ENCODE results near the gene SLC39A8.
"Not testable (repeated sequence)": the region's sequence is repeated elsewhere in the genome, so short reads cannot be mapped to it uniquely, and the experiment has no call there.

Gene SLC39A8

DNA sequence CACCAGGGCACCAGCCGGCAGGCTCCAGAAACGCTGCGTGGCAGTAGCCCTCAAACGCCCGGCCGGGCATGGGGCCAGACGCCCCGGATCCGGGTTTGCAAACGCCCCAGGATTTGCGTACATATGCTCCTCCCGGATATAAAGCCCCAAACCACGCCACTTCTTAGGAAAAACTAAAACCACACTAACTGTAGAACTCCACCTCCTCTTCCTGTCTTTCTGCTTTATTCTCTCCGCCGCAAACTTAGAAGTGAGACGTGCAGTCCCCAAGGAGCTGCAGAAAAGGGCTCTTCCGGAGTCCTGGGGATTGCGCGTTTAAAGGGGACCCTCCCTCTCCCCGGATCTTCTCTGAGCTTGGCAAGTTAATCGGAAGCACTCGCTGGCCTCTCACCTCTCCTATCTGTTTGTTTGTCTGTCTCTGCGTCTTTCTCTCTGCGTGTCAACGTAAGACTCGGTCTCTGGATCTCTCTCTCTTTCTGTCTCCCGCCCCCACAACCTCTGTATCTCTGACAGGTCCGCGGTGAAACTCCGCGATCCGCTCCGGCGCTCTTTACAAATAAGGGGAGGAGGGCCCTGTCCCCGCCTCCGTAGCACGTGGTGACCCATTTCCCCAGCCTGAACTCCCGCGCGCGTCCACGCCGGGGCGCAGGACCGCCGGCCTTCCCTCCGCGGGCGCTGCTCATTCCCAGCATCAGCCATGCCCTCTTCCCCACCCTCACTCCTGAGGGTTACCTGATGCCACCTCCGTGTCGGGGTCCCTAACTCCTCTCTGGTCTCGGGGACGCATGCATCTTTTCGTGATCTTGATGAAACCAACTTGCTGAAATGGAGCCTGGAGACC is at the start of gene SLC39A8:
Gene SLC39A8 (minus strand): TSS at position 529 of the 841 bp plus-strand sequence. CDS start 820 bp downstream, outside the sequence.
- Mint-ChIP-seq H3K4me1 (ENCODE audit: low read depth) (peaks cover 34% of the 10 kb centered on the region), H3K27ac (peak within 1 kb of the TSS; percentile 92), H3K9me3 (no peaks in the 10 kb centered on the region), H3K36me3 (ENCODE audit: low read depth) (peaks cover 17% of the 10 kb centered on the region), H3K4me3 (peak within 1 kb of the TSS; percentile 86), H3K27me3 (ENCODE audit: low read depth) (peaks cover 9% of the 10 kb centered on the region)

DNA sequence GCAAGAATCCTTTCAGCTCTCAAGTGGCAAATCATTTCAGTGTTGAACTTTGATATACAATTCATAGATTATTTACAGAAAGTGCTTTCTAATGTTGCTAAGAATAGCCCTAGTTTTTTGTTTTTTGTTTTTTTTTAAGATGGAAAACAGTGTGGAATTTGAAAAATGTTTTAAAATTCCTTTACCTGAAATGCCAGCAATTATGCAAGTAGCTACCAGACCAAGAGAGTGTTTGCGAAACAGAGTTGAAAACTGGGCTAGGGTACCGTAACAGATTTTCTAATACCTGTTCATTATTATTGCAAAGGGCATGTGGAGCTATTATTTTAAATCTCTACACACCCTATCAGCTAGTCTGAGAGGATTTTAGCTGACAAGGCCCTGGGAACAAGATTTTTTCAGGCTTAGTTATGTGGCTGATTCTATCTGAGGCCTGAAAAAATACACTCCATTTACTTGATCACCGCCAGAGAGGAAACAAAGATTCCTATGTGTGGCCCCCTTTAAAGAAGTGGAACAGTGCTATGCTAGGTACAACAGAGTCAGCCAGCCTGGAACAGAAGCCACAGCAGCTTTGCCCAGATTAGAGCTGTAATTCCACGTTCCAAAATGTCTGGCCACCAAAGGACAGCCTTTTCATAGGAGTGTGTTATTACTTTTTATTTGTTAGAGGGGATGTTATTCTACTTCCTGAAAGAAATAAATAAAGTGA is 46.9 kb upstream of the SLC39A8 start:
- Mint-ChIP-seq H3K4me1 (ENCODE audit: low read depth) (no peaks in the 10 kb centered on the region), H3K27ac (no peak overlapping the region), H3K36me3 (ENCODE audit: low read depth) (no peaks in the 10 kb centered on the region), H3K4me3 (no peak overlapping the region), H3K27me3 (ENCODE audit: low read depth) (peaks cover 6% of the 10 kb centered on the region), H3K9me3 (no peaks in the 10 kb centered on the region)

DNA sequence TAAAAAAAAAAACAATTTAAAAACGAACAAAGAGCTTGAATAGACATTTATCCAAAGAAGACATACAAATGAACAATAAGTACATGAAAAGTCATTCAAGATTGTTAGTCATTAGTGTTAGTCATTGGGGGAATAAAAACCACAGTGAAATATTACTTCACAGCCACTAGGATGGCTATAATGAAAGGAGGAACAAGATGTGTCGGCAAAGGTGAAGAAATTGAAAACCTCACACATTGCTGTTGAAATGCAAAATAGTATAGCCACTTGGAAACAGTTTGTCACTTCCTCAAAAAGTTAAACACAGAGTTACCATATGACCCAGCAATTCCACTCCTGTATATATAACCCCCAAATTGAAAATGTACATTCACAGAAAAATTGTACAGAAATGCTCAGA is 45.2 kb upstream of the SLC39A8 start:
- Mint-ChIP-seq H3K36me3 (ENCODE audit: low read depth) (no peaks in the 10 kb centered on the region), H3K4me1 (ENCODE audit: low read depth) (no peaks in the 10 kb centered on the region), H3K27me3 (ENCODE audit: low read depth) (peaks cover 17% of the 10 kb centered on the region), H3K27ac (no peak overlapping the region), H3K4me3 (no peak overlapping the region), H3K9me3 (no peaks in the 10 kb centered on the region)

DNA sequence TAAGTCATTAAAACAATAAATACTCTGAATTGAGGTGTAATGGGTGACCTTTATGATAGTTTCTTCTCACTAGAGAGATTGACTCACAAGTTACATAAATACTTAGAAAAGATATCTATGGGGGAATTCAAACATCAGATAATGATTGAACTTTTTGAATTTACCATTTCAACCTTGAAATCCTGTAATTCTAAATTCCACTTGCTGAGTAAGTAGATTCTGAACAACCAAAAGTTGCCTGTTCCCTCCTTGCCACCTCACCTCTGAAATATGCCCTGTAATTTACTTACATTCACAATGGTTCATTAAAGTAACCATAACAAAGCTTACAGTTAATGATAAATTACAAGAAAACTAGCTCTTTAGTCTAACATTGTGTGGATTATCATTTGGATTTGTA is 43.3 kb upstream of the SLC39A8 start:
- Mint-ChIP-seq H3K4me3 (no peak overlapping the region), H3K27me3 (ENCODE audit: low read depth) (peaks cover 17% of the 10 kb centered on the region), H3K9me3 (no peaks in the 10 kb centered on the region), H3K36me3 (ENCODE audit: low read depth) (no peaks in the 10 kb centered on the region), H3K27ac (no peak overlapping the region), H3K4me1 (ENCODE audit: low read depth) (no peaks in the 10 kb centered on the region)

DNA sequence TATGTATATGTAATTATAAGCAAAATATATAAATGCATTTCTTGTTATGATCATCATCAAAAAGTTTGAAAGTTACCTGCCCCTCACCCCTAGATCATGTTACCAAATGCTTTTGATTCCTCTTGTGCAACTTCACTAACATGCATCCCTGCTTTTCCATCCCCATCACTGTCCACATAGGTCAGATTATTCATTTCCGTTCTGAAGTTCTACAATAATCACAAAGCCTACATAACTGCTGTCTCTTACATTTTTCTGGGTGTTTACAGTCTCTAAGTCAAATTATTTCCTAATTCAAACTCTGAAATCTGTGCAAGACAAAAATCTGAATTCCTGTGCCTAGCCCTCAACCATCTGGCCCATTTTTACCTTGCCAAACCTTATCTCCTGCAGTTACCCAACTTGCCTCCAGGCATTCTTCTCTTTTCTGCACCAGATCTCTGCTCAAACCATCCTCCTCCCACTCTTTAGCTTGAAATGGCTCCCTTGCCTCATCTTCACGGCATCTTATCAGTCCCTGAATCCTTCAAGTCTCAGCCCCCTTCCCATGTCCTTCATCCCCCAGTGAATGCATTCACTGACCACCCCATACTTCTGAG is 42.4 kb upstream of the SLC39A8 start:
- Mint-ChIP-seq H3K4me3 (no peak overlapping the region), H3K36me3 (ENCODE audit: low read depth) (no peaks in the 10 kb centered on the region), H3K4me1 (ENCODE audit: low read depth) (no peaks in the 10 kb centered on the region), H3K27ac (no peak overlapping the region), H3K27me3 (ENCODE audit: low read depth) (peaks cover 25% of the 10 kb centered on the region), H3K9me3 (no peaks in the 10 kb centered on the region)

DNA sequence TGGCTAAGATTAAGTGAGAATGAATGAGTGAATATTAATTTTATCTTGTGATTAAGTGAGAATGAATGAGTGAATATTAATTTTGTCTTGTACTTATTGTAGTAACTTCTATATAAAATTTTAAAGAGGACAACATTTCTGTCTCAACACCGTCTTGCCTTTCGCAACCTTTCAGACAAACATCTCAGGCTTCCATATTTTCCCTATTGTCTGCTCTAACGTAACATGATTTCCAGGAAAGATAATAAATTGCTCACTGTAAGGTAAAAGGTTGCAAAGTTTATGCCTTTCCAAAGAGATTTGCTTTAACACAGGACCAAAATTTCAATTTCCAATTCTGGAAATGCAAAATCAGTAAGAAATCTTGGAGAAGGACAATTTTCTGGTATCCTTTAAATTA is 41.7 kb upstream of the SLC39A8 start:
- Mint-ChIP-seq H3K4me1 (ENCODE audit: low read depth) (no peaks in the 10 kb centered on the region), H3K27me3 (ENCODE audit: low read depth) (peaks cover 27% of the 10 kb centered on the region), H3K27ac (no peak overlapping the region)

DNA sequence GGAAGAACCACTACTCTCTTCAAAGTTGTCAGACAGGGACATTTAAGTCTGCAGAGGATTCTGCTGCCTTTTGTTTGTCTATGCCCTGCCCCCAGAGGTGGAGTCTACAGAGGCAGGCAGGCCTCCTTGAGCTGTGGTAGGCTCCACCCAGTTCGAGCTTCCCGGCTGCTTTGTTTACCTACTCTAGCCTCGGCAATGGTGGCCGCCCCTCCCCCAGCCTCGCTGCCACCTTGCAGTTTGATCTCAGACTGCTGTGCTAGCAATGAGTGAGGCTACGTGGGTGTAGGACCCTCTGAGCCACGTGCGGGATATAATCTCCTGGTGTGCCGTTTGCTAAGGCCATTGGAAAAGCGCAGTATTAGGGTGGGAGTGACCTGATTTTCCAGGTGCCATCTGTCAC is 35.0 kb upstream of the SLC39A8 start:
- H3K4me1 Mint-ChIP-seq (ENCODE audit: low read depth); H3K27ac Mint-ChIP-seq; H3K36me3 Mint-ChIP-seq (ENCODE audit: low read depth); H3K9me3 Mint-ChIP-seq; H3K4me3 Mint-ChIP-seq: not testable (repeated sequence)
- peaks cover 23% of the 10 kb centered on the region for H3K27me3 Mint-ChIP-seq (ENCODE audit: low read depth)

More for the DNA sequence above, 41.7 kb upstream of the SLC39A8 start:
- no peaks in the 10 kb centered on the region for H3K36me3 Mint-ChIP-seq (ENCODE audit: low read depth)
- H3K9me3 Mint-ChIP-seq, result no peaks in the 10 kb centered on the region
- no peak overlapping the region for H3K4me3 Mint-ChIP-seq

DNA sequence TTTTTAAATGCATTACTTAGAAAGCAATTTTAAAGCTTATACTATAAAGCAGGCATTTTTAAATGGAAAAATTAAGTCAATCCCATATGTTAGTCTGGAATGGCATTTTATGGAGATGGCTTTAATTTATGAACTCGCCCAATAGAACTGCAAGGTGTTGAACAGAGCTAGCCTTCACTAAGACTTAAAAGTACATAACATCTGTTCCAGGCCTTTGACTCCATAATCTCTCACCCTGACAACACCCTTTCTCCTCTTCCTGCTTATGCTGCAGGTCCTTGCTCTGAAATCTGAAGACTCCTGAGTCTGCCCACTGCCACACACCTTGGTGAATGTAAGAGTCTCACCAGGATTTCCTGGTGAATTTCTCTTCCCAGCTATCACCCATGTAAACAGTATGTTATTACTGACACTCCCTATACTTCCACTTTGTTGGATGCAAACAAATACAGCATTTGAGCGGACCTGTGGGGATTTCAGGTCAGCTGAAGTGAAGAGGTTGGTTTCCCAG is 17.7 kb upstream of the SLC39A8 start:
- no peaks in the 10 kb centered on the region for H3K36me3 Mint-ChIP-seq (ENCODE audit: low read depth)
- H3K4me1 Mint-ChIP-seq (ENCODE audit: low read depth), result peaks cover under 1% of the 10 kb centered on the region
- peaks cover 7% of the 10 kb centered on the region for H3K9me3 Mint-ChIP-seq
- H3K4me3 Mint-ChIP-seq, result no peak overlapping the region
- peaks cover 19% of the 10 kb centered on the region for H3K27me3 Mint-ChIP-seq (ENCODE audit: low read depth)
- H3K27ac Mint-ChIP-seq, result no peak overlapping the region

DNA sequence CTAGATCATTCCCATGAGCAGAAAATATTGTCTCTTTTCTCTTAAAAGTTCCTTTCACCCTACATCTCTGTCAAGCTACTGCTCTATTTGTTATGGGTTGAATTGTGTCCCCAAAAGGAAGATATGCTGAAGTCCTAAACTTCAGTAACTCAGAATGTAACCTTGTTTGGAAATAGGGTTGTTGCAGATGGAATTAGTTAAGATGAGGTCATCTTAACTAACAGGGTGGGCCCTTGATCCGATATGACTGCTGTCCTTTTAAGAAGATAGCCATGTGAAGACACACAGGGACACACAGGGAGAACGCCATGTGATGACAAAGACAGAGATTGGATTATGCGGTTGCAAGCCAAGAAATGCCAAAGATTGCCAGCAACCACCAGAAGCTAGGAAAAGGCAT is 12.8 kb upstream of the SLC39A8 start:
- H3K27me3 Mint-ChIP-seq (ENCODE audit: low read depth), result peaks cover 32% of the 10 kb centered on the region
- no peaks in the 10 kb centered on the region for H3K9me3 Mint-ChIP-seq
- peaks cover 1% of the 10 kb centered on the region for H3K36me3 Mint-ChIP-seq (ENCODE audit: low read depth)
- H3K27ac Mint-ChIP-seq, result no peak overlapping the region
- no peak overlapping the region for H3K4me3 Mint-ChIP-seq
- H3K4me1 Mint-ChIP-seq (ENCODE audit: low read depth), result peaks cover 2% of the 10 kb centered on the region

DNA sequence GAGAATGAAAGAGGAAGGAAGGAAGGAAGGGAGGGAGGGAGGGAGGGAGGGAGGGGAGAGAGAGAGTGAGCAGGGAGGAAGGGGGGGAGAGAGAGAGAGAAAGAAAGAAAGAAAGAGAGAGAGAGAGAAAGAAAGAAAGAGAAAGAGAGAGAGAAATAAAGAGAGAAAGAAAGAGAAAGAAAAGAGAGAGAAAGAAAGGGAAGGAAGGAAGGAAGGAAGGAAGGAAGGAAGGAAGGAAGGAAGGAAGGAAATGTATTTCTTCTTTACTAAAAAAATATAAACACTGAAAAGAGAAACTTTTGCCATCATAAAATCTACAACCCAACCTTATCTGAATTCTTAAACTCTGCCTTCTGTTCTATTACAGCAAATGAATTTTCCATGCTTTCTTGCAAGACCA is 12.4 kb upstream of the SLC39A8 start:
- peaks cover 33% of the 10 kb centered on the region for H3K27me3 Mint-ChIP-seq (ENCODE audit: low read depth)
- H3K9me3 Mint-ChIP-seq; H3K4me1 Mint-ChIP-seq (ENCODE audit: low read depth); H3K36me3 Mint-ChIP-seq (ENCODE audit: low read depth); H3K4me3 Mint-ChIP-seq; H3K27ac Mint-ChIP-seq: not testable (repeated sequence)

DNA sequence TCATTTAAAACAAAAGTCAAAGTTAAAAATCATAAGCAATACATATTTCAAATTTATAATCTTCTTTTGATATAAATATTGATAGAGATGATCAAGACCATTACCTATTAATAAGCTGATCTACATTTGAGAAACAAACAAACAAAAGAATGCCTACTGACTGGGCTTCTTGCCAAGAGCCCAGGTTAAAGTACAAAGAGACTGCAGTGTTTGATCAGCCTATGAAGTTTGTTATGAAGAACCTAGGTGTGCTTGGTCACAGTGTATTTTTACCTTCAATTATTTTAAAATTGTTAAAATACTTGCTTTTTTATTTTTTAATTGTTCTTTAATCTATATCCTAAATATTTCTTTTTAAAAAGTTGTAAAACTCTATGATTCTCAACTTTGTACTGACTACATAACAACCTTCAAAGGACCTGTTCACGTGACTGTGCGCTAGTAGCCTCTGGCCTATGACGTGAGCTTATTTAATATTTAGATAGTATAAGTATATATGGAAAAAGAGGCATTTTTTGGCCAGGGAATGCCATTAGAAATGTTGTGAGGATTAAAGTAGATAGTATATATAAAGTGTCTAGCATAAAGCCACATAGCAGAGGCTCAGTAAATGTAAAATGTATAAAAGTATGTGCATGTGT is 11.4 kb upstream of the SLC39A8 start:
- peaks cover 2% of the 10 kb centered on the region for H3K4me1 Mint-ChIP-seq (ENCODE audit: low read depth)
- peaks cover 1% of the 10 kb centered on the region for H3K36me3 Mint-ChIP-seq (ENCODE audit: low read depth)

DNA sequence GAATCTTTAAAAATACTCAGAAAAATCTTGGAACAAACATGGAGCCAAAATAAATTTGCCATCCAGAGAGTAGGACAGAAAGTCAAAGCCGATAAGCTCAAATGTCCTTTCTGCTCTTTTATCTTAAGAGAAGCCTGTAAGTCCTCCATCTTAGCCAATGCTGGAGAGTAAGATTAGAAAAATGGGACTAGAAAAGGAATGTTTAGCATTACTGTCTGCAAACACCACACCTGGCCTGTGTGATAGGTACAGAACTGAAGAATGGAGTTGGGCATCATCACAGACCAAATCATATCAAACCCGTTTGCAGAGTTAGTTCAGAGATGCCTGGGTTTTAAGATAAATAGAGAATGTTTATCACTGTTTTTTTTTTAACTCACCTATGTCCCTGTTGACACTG is 10.5 kb upstream of the SLC39A8 start:
- Mint-ChIP-seq H3K9me3 (no peaks in the 10 kb centered on the region), H3K27ac (no peak overlapping the region), H3K27me3 (ENCODE audit: low read depth) (peaks cover 36% of the 10 kb centered on the region), H3K4me1 (ENCODE audit: low read depth) (peaks cover 2% of the 10 kb centered on the region), H3K4me3 (no peak overlapping the region), H3K36me3 (ENCODE audit: low read depth) (peaks cover 1% of the 10 kb centered on the region)

More for the DNA sequence above, 11.4 kb upstream of the SLC39A8 start:
- Mint-ChIP-seq H3K4me3 (no peak overlapping the region), H3K9me3 (no peaks in the 10 kb centered on the region), H3K27ac (no peak overlapping the region), H3K27me3 (ENCODE audit: low read depth) (peaks cover 33% of the 10 kb centered on the region)

DNA sequence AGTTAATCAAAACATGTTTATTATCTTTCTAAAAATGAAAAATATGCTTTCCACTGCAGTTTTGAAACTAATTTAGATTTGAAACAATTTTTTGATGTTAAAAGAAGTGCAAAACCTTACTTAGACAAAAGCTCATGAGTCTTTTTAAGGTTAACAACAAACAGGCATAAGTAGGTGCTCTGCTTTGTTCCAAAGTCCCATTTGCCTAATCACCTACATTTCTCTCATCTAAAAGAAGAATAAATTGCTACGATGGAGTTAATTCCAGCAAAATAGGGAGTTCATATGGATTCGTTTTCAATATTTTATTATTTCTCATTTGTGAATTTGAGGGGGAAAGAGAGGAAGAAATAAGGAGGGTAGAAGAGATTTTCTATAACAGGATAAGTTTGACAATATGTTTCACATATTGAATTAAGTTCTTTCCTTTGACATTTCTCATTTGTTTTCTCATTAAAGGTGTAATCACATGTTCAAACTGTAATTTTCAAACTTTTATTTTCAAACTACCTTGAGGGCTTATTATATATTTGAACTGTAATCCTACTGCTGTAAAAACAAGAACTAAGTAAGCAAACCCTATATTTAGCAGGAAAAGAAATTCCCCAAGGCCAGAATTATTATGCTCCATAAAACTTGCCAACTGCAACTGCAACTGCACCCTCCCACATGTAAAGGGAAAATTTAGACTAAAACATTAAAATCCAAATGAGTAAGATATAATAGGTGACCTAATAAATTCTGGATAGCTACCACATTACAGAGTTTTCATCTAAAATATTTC is 9.6 kb upstream of the SLC39A8 start:
- Mint-ChIP-seq H3K36me3 (ENCODE audit: low read depth) (peaks cover 1% of the 10 kb centered on the region), H3K27ac (no peak overlapping the region), H3K27me3 (ENCODE audit: low read depth) (peaks cover 36% of the 10 kb centered on the region), H3K4me3 (no peak overlapping the region), H3K9me3 (no peaks in the 10 kb centered on the region), H3K4me1 (ENCODE audit: low read depth) (peaks cover 2% of the 10 kb centered on the region)

DNA sequence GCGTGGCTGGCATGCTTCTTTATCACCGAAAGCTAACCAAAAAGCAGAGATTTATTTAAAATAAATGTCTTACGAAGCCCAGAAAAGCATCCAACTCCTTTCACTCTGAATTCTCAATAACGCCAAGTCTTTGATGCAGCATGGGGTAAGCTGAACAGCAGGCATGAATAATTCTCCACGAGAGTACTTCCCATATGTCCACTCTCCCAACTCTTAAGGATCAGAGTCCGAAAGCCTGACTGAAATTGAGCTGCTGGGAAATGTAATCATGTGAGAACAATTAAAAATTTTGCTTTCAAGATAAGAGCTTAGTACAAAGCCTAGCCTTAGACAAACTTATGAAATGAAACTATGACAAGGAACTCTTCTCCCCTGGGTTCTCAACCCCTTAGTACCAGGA is 7.5 kb upstream of the SLC39A8 start:
- Mint-ChIP-seq H3K27ac (no peak overlapping the region), H3K4me3 (no peak overlapping the region), H3K9me3 (no peaks in the 10 kb centered on the region), H3K27me3 (ENCODE audit: low read depth) (peaks cover 36% of the 10 kb centered on the region), H3K36me3 (ENCODE audit: low read depth) (no peaks in the 10 kb centered on the region), H3K4me1 (ENCODE audit: low read depth) (no peaks in the 10 kb centered on the region)

Measured in T-helper 1 cell treated with Interleukin-12 subunit alpha and Interleukin-12 subunit beta and Interleukin-4 antibody, amounts not matched to agents 30 μg/mL and 1 μg/mL, for 36 hours (primary cell).